Activated T-helper 1 cell treated with anti-CD3 and anti-CD28 coated beads, Interleukin-2, amount 50 U/mL, for 16 hours (primary cell): ENCODE measurements around the gene HEPACAM2.

Experiments used
- DNase-seq, 2 donors: peaks; one replicate each; pipeline ENCODE4 v3.0.0-alpha.2; 2020; ENCODE audit warnings: low read depth in 1 of 2, low spot score in 1 of 2

Gene HEPACAM2

DNA sequence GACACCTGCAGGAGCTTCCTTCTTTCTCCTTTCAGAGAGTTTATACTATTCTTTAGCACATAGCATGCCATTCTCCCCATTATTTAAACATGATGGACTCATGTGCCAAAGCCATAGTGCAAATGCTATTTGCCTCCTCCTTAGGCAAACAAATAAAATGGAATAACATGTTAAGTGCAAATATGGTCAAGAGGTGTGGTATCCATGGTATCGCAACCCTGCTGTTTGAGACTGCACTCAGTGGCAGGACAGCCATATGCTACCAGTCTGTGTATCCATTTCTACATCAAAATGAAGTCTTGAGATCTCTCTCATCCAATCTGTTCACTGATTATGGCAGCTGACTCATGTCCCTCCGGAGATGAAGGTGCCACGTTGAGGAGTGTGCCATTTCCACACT is 22.8 kb downstream of the HEPACAM2 start:
- no peak for DNase-seq

DNA sequence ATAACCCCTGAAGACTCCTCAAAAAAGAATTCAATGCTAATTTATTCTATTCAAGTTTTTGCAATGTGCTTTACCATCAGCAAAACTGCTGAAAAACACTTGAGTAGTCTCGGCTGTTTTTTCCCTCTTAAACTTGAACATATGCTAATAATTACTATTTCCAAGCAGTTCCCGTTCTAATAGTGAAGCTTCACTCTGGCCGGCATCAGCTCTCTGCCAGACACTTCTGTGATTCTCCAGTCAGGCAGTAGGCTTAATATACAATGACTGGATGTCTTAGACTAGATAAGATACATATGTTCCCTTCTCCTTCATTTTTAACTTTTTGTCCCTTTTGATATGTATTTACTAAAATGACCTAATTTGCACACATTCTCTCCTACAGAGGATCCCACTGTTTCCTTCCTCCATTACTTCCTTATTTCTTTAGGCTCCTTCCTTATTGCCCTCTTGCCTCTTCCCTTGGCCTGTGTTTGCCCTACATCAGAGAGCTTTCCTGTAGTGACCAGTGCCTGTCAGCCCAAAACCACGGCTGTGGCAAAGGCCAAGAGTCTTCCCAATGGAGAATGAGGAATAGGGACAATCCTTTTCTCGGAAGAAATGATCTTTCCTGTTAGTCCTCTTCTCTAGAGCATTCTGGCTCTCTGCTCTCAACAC is 23.5 kb downstream of the HEPACAM2 start:
- no peak for DNase-seq

DNA sequence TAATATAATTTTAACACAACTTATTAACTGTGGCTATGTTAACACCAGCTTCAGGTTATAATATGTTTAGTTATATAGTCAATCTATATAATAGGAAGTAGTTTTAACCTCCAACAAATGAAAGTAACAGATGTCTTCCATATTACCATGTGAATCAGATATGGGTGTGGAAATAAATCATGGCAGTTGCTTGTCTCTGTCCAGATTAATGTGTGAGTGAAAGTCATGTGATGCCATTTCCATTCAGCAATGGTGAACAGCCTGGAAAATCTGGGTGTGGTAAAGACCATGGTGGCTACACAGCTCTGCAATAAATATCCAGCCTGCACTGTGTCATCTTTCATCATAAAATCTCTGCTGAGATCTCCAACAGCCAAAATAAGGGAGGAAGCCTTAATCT is 27.8 kb downstream of the HEPACAM2 start:
- DNase-seq, result no peak

DNA sequence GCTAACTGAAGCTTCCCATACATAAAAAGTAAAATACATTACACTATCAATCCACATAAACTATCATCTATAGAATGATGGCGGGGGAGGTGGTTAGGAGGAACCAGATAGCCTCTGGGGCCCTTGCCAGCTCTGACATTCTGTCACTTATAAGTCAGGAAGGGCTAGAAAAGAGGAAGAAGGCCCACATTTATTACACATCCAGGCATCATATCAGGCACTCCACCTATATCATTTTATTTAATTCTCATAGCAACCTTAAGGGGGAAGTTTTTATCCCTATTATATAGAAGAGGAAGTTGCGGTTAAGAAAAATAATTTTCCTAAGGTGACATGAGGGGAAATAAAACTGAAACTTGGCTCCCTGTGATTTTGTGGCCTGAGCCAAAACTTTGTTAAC is 29.9 kb downstream of the HEPACAM2 start:
- DNase-seq, result no peak

DNA sequence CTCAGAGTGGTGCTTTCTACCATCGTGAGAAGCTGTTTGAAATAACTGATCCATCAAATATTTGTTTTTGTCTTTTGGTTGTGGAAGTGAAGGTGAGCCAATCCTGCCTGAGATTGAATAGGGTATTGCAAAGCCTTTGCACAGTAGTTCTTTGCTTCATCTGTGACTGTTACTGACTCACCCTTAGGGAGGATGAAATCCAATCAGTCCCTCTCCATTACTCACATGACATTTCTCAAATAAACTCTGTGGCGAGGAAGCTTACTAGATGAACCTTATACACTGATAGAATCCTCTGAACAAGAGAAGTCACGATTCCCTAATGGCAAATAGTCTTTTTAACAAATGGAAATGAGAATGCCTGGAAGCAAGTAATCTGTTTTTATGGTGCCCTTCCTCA is 31.9 kb downstream of the HEPACAM2 start:
- no peak for DNase-seq

- no peak for DNase-seq
Observed at GRCh38 chr7:93188870-93189634, 37.2 kb downstream of the HEPACAM2 start.

- DNase-seq, result no peak
Observed at GRCh38 chr7:93185303-93186027, 40.8 kb downstream of the HEPACAM2 start.

DNA sequence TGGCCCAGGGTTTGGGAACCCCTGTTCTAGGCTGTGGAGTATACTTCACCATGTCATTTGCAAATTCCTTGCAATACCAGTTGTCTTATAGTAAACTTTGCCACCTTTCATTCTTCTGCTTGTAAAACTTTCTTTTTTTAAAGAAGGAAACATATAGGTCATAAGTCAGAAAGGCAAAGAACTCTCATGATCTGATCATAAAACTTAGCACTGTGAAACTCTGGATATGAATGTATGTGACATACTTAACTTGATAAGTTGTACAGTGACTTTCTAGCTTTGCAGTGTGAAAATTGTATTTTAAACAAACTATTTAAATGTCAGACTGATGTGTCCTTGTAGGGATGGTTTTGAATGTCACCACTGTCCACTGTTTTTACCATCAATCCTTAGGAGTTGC is 47.1 kb downstream of the HEPACAM2 start:
- DNase-seq, result no peak

DNA sequence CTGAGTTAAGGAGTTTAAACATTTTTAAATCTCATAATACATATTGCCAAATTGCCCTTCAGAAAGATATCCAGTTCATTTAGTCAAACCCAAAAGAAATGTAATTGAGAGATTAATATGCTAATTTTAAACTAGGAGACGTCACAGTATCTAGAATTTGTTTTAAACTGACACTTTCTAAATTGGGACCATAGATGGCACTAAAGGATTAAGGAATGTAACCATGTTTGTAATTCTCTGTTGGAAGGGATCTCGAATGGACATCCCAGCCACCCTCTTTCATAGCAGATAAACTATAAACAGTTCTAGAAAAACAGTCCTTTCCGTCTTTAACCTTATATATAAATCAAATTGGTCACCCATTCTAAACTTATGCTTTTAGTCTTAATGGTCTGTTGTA is 48.1 kb downstream of the HEPACAM2 start:
- DNase-seq, result no peak

DNA sequence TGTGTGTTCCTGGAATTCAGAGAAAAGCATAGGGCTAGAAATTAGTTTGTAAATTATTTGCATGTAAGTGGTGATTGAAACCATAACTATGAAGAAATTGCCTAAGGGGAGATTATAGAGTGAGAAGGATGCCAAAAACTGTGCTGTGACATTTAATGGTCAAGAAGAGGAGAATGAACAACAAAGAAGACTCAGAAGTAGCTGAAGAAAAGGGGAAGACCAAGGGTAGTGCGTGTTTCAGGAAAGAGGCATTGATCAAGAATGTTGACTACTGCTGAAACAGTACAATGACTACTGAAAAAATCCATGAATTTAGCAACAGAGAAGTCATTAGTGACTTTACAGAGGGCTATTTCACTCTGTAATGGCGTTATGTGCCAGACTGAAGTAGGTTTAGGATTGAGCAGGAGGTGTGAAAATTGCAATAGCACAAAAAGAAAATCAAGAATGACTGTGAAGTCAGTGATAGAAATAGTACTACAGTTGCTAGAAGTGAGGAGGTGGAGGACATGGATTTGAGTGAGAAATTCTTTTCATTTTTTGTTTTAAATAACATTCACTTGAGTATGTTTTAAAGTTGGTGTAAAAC is 49.2 kb downstream of the HEPACAM2 start:
- no peak for DNase-seq

DNA sequence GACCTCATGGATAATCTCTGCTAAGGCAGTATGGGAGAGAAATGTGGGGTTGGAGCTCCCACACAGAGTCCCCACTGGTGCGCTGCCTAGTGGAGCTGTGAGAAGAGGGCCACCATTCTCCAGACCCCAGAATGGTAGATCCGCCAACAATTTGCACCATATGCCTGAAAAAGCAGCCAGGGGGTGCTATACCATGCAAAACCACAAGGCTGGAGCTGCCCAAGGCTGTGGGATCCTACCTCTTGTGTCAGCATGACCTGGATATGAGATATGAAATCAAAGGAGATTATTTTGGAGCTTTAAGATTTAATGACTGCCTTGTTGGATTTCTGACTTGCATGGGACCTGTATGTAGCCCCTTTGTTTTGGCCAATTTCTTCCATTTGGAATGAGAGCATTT is 51.0 kb downstream of the HEPACAM2 start:
- DNase-seq, result no peak

DNA sequence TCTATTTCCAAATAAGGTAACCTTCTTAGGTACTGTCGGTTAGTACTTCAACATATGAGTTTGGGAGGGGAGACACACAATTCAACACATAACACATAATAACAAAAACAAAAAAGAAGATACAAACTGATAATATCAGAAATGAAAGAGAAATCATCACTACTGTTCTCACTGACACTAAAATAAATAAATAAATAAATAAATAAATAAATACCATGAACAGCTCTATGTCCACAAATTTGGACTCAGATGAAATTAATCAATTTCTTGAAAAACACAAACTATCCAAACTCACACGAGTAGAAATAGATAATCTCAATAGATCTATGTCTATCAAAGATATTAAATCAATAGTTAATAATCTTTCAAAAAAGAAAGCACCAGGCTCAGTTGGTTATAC is 53.6 kb downstream of the HEPACAM2 start:
- no peak for DNase-seq

DNA sequence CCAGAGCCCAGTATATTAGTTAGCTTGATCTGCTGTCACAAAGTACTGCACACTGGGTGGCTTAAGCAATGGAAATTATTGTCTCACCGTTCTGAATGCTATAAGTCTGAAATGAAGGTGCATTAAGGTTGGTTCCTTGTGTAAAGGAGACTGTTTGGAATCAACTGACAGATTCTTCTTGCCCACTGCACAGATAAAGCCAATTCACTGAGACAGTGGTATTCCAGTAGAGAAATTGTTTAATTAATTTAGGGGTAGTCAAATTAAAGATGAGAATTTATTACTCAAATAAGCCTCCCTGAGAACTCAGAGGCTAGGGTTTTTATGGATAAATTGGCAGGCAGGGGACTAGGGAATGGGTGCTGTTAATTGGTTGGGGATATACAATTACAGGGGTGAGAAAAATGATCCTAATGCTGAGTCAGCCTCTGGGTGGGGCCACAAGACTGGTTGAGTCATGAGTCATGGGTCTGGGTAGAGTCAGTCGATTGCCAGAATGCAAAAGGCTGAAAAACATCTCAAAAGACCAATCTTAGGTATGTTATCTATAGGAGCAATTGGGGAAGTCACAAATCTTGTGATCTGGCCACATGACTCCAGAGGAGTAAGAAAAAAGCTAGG is 54.6 kb downstream of the HEPACAM2 start:
- no peak for DNase-seq

- no peak for DNase-seq
Observed at GRCh38 chr7:93165447-93165846, 60.8 kb downstream of the HEPACAM2 start.

GRCh38 chr7:93164766-93165165 is 61.5 kb downstream of the HEPACAM2 start:
- DNase-seq, result no peak

GRCh38 chr7:93161181-93161762 is 65.0 kb downstream of the HEPACAM2 start:
- DNase-seq, result no peak

GRCh38 chr7:93160410-93160809 is 65.9 kb downstream of the HEPACAM2 start:
- DNase-seq, result no peak

DNA sequence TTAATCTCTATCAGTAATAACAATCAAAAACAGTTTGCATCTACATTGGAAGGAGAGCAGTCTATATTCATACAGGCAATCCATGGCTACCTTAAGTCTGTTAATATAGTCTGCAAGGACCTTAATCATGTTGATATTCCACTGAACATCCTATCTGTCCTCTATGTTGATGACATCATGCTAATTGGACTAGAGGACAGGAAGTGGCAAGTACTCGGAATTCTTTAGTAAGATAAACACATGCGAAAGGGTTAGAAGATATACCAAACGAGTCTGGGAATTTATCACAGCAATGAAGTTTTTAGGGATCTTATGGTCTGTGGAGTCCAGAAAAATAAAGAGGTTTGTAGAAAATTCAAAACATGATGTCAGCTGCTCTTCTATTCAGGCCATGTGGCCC is 66.8 kb downstream of the HEPACAM2 start:
- DNase-seq, result no peak

- DNase-seq, result no peak
Observed at GRCh38 chr7:93156884-93157283, 69.4 kb downstream of the HEPACAM2 start.

DNA sequence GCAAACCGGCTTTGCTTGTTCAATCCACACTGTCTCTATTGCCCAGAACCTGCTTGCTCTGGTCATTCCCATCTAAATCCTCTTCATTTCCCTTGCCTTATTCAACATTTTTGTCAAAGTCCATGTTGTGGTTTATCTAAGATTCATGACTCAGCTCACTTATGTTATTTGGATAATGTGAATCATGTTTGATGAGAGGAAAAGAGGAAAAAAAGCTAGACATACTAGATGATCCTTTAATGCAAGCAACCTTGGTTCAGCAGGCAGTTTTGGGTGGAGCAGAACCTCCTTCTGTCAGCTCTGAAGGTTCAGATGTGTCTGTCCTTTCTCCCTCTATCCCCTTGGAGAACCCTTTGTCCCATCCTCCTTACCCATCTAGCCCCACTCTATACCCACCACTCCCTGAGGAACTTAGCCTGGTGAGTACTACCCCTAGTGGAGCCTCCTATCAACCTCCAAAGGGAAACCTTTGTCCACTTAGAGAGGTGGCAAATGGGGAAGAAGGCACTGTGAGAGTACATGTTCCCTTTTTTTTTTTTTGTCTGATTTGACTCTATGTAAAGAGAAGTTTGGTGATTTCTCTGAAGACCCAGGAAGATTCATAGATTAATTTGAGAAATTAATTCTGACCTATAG is 76.0 kb downstream of the HEPACAM2 start:
- DNase-seq, result no peak

DNA sequence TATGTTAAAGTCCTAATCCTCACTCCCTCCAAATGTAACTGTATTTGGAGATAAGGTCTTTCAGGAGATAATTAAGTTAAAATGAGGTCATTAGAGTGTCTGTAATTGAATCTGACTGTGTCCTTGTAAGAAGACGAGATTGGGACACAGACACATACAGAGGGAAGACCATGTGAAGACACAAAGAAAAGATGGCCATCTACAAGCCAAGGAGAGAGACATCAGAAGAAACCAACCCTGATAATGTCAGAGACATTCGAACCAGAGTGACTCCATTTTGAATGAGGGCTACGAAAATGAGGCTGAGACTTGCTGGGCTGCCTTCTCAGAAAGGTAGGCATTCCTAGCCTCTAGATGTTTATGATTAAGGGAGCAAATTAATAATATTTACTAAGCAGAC is 77.5 kb downstream of the HEPACAM2 start:
- no peak for DNase-seq
